CD4-positive, alpha-beta T cell (primary cell): ENCODE results near the gene SLC46A3. TPM values are rescaled to one million over a fixed set of nuclear protein-coding genes. Genes with fewer than 3 reads are reported as not detected.

ENCODE experiments used
- ATAC-seq: fragments of 200-7000 bp; cut with Tn5 transposase; one replicate; pipeline ENCODE4 v1.10.0; 2022; ENCODE audit warnings: mild to moderate bottlenecking; ENCODE audit not compliant: poor library complexity
- CTCF ChIA-PET: fragments of 350-600 bp; sonication (Branson Sonifier 250); formaldehyde crosslinking; loops from one replicate; lab custom pipeline; 2021; ENCODE audit warnings: antibody characterized with exemption, inconsistent platforms; lab: Charles Lee
- POLR2A ChIA-PET: fragments of 350-600 bp; sonication (Branson Sonifier 250); formaldehyde crosslinking; loops from one replicate; lab custom pipeline; 2021; ENCODE audit warnings: antibody characterized with exemption, inconsistent platforms; lab: Charles Lee
- DNase-seq, 14 experiments: peaks; one replicate each; pipeline ENCODE4 v3.0.0-alpha.2; 2013 to 2020; ENCODE audit warnings: mixed read lengths in 2 of 14
- H3K27ac ChIP-seq, 2 donors: one replicate each; pipeline versions ENCODE4 v1.5.1 to v1.7.0; 2013; ENCODE audit warnings: low read length in 2 of 2, low read depth in 1 of 2, mild to moderate bottlenecking in 1 of 2
- H3K27me3 ChIP-seq, 2 experiments: 1 replicate in 1 of 2; 2 replicates in 1 of 2; pipeline versions ENCODE4 v1.6.1 to v1.7.0; 2013; ENCODE audit warnings: low read length in 2 of 2, control low read depth in 1 of 2, mild to moderate bottlenecking in 1 of 2, moderate library complexity in 1 of 2; ENCODE audit not compliant: insufficient read depth in 2 of 2, control insufficient read depth in 1 of 2
- H3K36me3 ChIP-seq: one replicate; pipeline ENCODE4 v1.6.1; 2013; ENCODE audit warnings: low read length, control low read depth; ENCODE audit not compliant: insufficient read depth
- H3K4me1 ChIP-seq: one replicate; pipeline ENCODE4 v1.6.1; 2013; ENCODE audit warnings: low read length, control low read depth; ENCODE audit not compliant: insufficient read depth
- H3K4me3 ChIP-seq: one replicate; pipeline ENCODE4 v1.5.1; 2013; ENCODE audit warnings: mild to moderate bottlenecking, low read length, moderate library complexity
- H3K9me3 ChIP-seq, 2 experiments: 1 replicate in 1 of 2; 2 replicates in 1 of 2; pipeline versions ENCODE4 v1.6.1 to v1.7.0; 2013; ENCODE audit warnings: low read length in 2 of 2, mild to moderate bottlenecking in 2 of 2, control low read depth in 1 of 2, moderate library complexity in 1 of 2; ENCODE audit not compliant: control insufficient read depth in 1 of 2, insufficient read depth in 1 of 2
- H3K27ac Mint-ChIP-seq: one replicate; pipeline ENCODE4 v1.8.0; 2020; ENCODE audit warnings: mixed read lengths
- H3K27me3 Mint-ChIP-seq: one replicate; pipeline ENCODE4 v1.8.0; 2021; ENCODE audit warnings: mixed read lengths
- H3K36me3 Mint-ChIP-seq: one replicate; pipeline ENCODE4 v1.8.0; 2021; ENCODE audit warnings: low read depth, mixed read lengths
- H3K4me1 Mint-ChIP-seq: one replicate; pipeline ENCODE4 v1.8.0; 2021; ENCODE audit warnings: low read depth, mixed read lengths
- H3K4me3 Mint-ChIP-seq: one replicate; pipeline ENCODE4 v1.8.0; 2020; ENCODE audit warnings: mild to moderate bottlenecking, mixed read lengths
- H3K9me3 Mint-ChIP-seq: one replicate; pipeline ENCODE4 v1.8.0; 2020; ENCODE audit warnings: mixed read lengths
- CTCF ChIP-seq: fragments of 200-600 bp; IDR thresholded peaks from one replicate; pipeline ENCODE4 v1.8.0; 2022; ENCODE audit warnings: antibody characterized with exemption, mild to moderate bottlenecking
- intact Hi-C, 2 experiments: fragments of 100-400 bp; cut with DNase I in 1 of 2; cut with micrococcal nuclease in 1 of 2; formaldehyde crosslinking; loops; one replicate each; pipeline versions ENCODE4 v1.15.1 to v1.9.0; 2023 to 2025; cut with DNase I, micrococcal nuclease
- total RNA-seq, 174 experiments: library from RNA in 2 of 174; stranded (reverse) in 2 of 174; gene quantifications; one replicate each; pipeline ENCODE4 v1.2.3 and lab custom pipeline; 2021 to 2026

SLC46A3 gene
- total RNA-seq, 2 experiments from 2014 or later, result 6.3 to 7.4 TPM

- Mint-ChIP-seq H3K4me1 (peaks cover 13% of the 10 kb centered on the region), H3K27me3 (peaks cover 4% of the 10 kb centered on the region), H3K4me3 (no peak overlapping the region), H3K9me3 (peaks cover 7% of the 10 kb centered on the region), H3K36me3 (no peaks in the 10 kb centered on the region), H3K27ac (no peak overlapping the region)
- Histone ChIP-seq H3K9me3 (peaks cover 3 to 6% of the 10 kb centered on the region in 2 experiments), H3K27ac (no peak overlapping the region), H3K36me3 (no peaks in the 10 kb centered on the region), H3K4me1 (peaks cover 12% of the 10 kb centered on the region), H3K4me3 (no peak overlapping the region), H3K27me3 (no peaks in the 10 kb centered on the region)
- ChIA-PET CTCF (no interaction called here), POLR2A (no interaction called here)
- ATAC-seq (no peak), DNase-seq (no peak)
- TF ChIP-seq CTCF, result no peak
- intact Hi-C loops, result no loop called here
Measured at GRCh38 chr13:28753208-28753892, 34.6 kb upstream of the SLC46A3 start.

GRCh38 chr13:28751175-28751960, 32.6 kb upstream of the SLC46A3 start:
- Histone ChIP-seq H3K27ac (no peak overlapping the region), H3K4me1 (peaks cover 12% of the 10 kb centered on the region), H3K27me3 (no peaks in the 10 kb centered on the region), H3K4me3 (no peak overlapping the region), H3K9me3 (peaks cover 0 to 6% of the 10 kb centered on the region in 2 experiments), H3K36me3 (no peaks in the 10 kb centered on the region)
- ChIA-PET POLR2A (no interaction called here), CTCF (interaction anchor here (0.7 kb wide), 1 partner anchor 254 kb away, joined by 4 read pairs; no protein-coding TSS in a partner anchor)
- H3K4me3 Mint-ChIP-seq, result no peak overlapping the region
- DNase-seq, result no peak
- no peak overlapping the region for H3K27ac Mint-ChIP-seq
- H3K36me3 Mint-ChIP-seq, result no peaks in the 10 kb centered on the region
- peaks cover 4% of the 10 kb centered on the region for H3K27me3 Mint-ChIP-seq
- peaks cover 13% of the 10 kb centered on the region for H3K4me1 Mint-ChIP-seq
- no peaks in the 10 kb centered on the region for H3K9me3 Mint-ChIP-seq
- no peak for ATAC-seq
- intact Hi-C loops, result no loop called here
- no peak for TF ChIP-seq CTCF

GRCh38 chr13:28750187-28751045, 31.6 kb upstream of the SLC46A3 start:
- Mint-ChIP-seq H3K9me3 (no peaks in the 10 kb centered on the region), H3K4me3 (no peak overlapping the region), H3K27ac (no peak overlapping the region), H3K27me3 (peaks cover 4% of the 10 kb centered on the region), H3K4me1 (peaks cover 11% of the 10 kb centered on the region), H3K36me3 (no peaks in the 10 kb centered on the region)
- H3K27me3 ChIP-seq, result no peaks in the 10 kb centered on the region
- no peak for ATAC-seq
- peaks cover 0 to 6% of the 10 kb centered on the region in 2 experiments for H3K9me3 ChIP-seq
- ChIA-PET CTCF (interaction anchor here (0.7 kb wide), 1 partner anchor 253 kb away, joined by 4 read pairs; no protein-coding TSS in a partner anchor), POLR2A (no interaction called here)
- intact Hi-C loops, result no loop called here
- DNase-seq, result no peak
- no peak overlapping the region for H3K4me3 ChIP-seq
- peaks cover 11% of the 10 kb centered on the region for H3K4me1 ChIP-seq
- TF ChIP-seq CTCF, result no peak
- H3K36me3 ChIP-seq, result no peaks in the 10 kb centered on the region
- no peak overlapping the region for H3K27ac ChIP-seq
